ENCODE results near the gene PAWR.

PAWR gene

GRCh38 chr12:79591988-79592387 lies 98.8 kb downstream of the PAWR start:
- TF ChIP-seq, protein P1, sequence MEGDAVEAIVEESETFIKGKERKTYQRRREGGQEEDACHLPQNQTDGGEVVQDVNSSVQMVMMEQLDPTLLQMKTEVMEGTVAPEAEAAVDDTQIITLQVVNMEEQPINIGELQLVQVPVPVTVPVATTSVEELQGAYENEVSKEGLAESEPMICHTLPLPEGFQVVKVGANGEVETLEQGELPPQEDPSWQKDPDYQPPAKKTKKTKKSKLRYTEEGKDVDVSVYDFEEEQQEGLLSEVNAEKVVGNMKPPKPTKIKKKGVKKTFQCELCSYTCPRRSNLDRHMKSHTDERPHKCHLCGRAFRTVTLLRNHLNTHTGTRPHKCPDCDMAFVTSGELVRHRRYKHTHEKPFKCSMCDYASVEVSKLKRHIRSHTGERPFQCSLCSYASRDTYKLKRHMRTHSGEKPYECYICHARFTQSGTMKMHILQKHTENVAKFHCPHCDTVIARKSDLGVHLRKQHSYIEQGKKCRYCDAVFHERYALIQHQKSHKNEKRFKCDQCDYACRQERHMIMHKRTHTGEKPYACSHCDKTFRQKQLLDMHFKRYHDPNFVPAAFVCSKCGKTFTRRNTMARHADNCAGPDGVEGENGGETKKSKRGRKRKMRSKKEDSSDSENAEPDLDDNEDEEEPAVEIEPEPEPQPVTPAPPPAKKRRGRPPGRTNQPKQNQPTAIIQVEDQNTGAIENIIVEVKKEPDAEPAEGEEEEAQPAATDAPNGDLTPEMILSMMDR (IDR thresholded peaks at IDR 0.05; ENCODE audit: low read length): no peak
- no peak for TF ChIP-seq EZH2phosphoT487 (IDR thresholded peaks at IDR 0.05; ENCODE audit: low read length)
- TF ChIP-seq EZH2 (optimal IDR thresholded peaks at IDR 0.05; ENCODE audit: low read depth, low read length): no peak
- Histone ChIP-seq H3K27me3 (replicated peaks; ENCODE audit: insufficient read depth, low read length) (no peaks in the 10 kb centered on the region), H4K20me1 (ENCODE audit: insufficient read depth, low read length) (no peaks in the 10 kb centered on the region)

DNA sequence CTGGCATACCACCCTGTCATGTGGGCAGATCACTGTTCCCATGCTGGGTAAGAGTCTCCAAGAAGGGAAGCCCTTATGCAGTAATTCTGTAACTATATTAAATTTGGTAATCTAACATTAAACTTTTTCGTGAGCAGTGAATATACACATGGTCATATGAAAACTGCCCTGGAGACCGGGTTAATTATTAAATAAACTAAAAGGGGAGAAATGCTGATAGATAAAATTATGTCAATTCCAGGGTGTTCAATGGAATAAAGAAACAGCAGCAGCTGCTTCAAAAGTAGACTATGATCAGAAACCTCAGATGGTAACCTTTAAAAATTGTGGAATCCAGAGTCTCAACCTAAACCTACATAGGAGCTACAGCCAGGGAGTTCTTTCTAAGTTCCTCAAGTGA lies 100.0 kb downstream of the PAWR start:
- Histone ChIP-seq H3K4me2 (ENCODE audit: low read depth, low read length) (no peak overlapping the region), H2AFZ (ENCODE audit: low read length) (no peak overlapping the region), H3K27me3 (replicated peaks; ENCODE audit: insufficient read depth, low read length) (no peaks in the 10 kb centered on the region), H3K79me2 (ENCODE audit: low read length) (no peaks in the 10 kb centered on the region), H3K9me3 (replicated peaks; ENCODE audit: insufficient read depth, low read length) (no peaks in the 10 kb centered on the region), H3K9me2 (replicated peaks; ENCODE audit: insufficient read depth, low read length) (no peaks in the 10 kb centered on the region), H3K9ac (ENCODE audit: low read length) (no peak overlapping the region), H4K20me1 (ENCODE audit: insufficient read depth, low read length) (no peaks in the 10 kb centered on the region), H3K4me3 (ENCODE audit: low read length) (no peak overlapping the region), H3K4me1 (ENCODE audit: low read length) (0 out of 2 replicates have a peak, but pooled peaks cover 4% of the 10 kb centered on the region), H3K36me3 (replicated peaks; ENCODE audit: insufficient read depth, low read length) (no peaks in the 10 kb centered on the region), H3F3A (ENCODE audit: insufficient read depth, low read length) (no peaks in the 10 kb centered on the region), H3K27ac (ENCODE audit: low read length) (no peak overlapping the region)
- TF ChIP-seq EZH2 (optimal IDR thresholded peaks at IDR 0.05; ENCODE audit: low read depth, low read length) (no peak), EZH2phosphoT487 (IDR thresholded peaks at IDR 0.05; ENCODE audit: low read length) (no peak)
- TF ChIP-seq, protein P1 (IDR thresholded peaks at IDR 0.05; ENCODE audit: low read length): no peak
- no peak for DNase-seq

More at GRCh38 chr12:79591988-79592387, 98.8 kb downstream of the PAWR start:
- no peak overlapping the region for H3K4me2 ChIP-seq (ENCODE audit: low read depth, low read length)
- no peaks in the 10 kb centered on the region for H3K79me2 ChIP-seq (ENCODE audit: low read length)
- no peaks in the 10 kb centered on the region for H3K9me3 ChIP-seq (replicated peaks; ENCODE audit: insufficient read depth, low read length)
- H3K9ac ChIP-seq (ENCODE audit: low read length): no peak overlapping the region
- no peak overlapping the region for H3K4me3 ChIP-seq (ENCODE audit: low read length)
- H3K27ac ChIP-seq (ENCODE audit: low read length): no peak overlapping the region
- no peak for DNase-seq
- no peaks in the 10 kb centered on the region for H3F3A ChIP-seq (ENCODE audit: insufficient read depth, low read length)
- no peak overlapping the region for H2AFZ ChIP-seq (ENCODE audit: low read length)
- 0 out of 2 replicates have a peak, but pooled peaks cover 4% of the 10 kb centered on the region for H3K4me1 ChIP-seq (ENCODE audit: low read length)
- no peaks in the 10 kb centered on the region for H3K36me3 ChIP-seq (replicated peaks; ENCODE audit: insufficient read depth, low read length)
- no peaks in the 10 kb centered on the region for H3K9me2 ChIP-seq (replicated peaks; ENCODE audit: insufficient read depth, low read length)

GRCh38 chr12:79587368-79587767 lies 103.4 kb downstream of the PAWR start:
- Histone ChIP-seq H3K36me3 (replicated peaks; ENCODE audit: insufficient read depth, low read length) (no peaks in the 10 kb centered on the region), H3K9ac (ENCODE audit: low read length) (no peak overlapping the region), H3K4me2 (ENCODE audit: low read depth, low read length) (no peak overlapping the region), H3K27ac (ENCODE audit: low read length) (no peak overlapping the region), H3K4me3 (ENCODE audit: low read length) (no peak overlapping the region), H3K79me2 (ENCODE audit: low read length) (no peaks in the 10 kb centered on the region), H4K20me1 (ENCODE audit: insufficient read depth, low read length) (no peaks in the 10 kb centered on the region), H3K27me3 (replicated peaks; ENCODE audit: insufficient read depth, low read length) (no peaks in the 10 kb centered on the region), H3F3A (ENCODE audit: insufficient read depth, low read length) (no peaks in the 10 kb centered on the region), H2AFZ (ENCODE audit: low read length) (no peak overlapping the region), H3K4me1 (ENCODE audit: low read length) (0 out of 2 replicates have a peak, but pooled peaks cover 4% of the 10 kb centered on the region), H3K9me2 (replicated peaks; ENCODE audit: insufficient read depth, low read length) (no peaks in the 10 kb centered on the region), H3K9me3 (replicated peaks; ENCODE audit: insufficient read depth, low read length) (no peaks in the 10 kb centered on the region)
- DNase-seq: no peak
- no peak for TF ChIP-seq EZH2 (optimal IDR thresholded peaks at IDR 0.05; ENCODE audit: low read depth, low read length)
- no peak for TF ChIP-seq EZH2phosphoT487 (IDR thresholded peaks at IDR 0.05; ENCODE audit: low read length)
- TF ChIP-seq, protein P1 (IDR thresholded peaks at IDR 0.05; ENCODE audit: low read length): no peak

Data from MM.1S (cell line).